ENCODE results near the gene SENP6.
"Not testable (repeated sequence)": the region's sequence is repeated elsewhere in the genome, so short reads cannot be mapped to it uniquely, and the experiment has no call there.

Gene SENP6

DNA sequence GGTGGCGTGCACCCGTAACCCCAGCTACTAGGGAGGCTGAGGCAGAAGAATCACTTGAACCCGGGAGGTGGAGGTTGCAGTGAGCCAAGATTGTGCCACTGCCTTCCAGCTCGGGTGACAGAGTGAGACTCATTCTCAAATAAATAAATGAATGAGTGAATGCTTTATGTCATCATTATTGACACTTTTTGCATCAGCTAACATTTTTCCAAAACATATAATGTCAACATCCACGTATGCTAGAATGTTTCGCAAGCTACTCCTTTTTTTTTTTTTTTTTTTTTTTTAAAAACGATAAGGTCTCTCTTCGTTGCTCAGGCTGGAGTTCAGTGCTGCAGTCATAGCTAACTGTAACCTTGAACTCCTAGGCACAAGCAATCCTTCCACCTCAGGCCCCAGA, 72.2 kb downstream of the SENP6 start:
- no peak for DNase-seq

DNA sequence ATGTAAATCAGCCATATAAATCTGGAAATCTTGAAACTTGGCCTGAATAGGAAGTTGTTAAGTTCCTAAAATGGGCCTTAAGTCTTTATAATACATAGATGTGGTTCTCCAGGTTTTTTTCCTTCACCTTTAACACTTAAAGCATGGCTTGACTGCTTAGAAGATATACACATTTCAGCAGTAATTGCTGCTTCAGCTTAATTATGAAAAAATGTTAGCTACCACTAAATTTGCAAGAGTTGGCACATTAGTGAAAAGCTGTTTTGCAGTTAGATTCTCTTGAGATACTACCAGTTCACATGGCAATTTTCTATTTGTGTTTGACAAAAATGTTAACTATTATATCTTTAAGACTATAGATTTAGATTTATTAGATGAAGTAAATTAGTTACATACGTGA, 74.7 kb downstream of the SENP6 start:
- DNase-seq = no peak

- DNase-seq = not testable (repeated sequence)
Observed at GRCh38 chr6:75682548-75682947, 80.9 kb downstream of the SENP6 start.

DNA sequence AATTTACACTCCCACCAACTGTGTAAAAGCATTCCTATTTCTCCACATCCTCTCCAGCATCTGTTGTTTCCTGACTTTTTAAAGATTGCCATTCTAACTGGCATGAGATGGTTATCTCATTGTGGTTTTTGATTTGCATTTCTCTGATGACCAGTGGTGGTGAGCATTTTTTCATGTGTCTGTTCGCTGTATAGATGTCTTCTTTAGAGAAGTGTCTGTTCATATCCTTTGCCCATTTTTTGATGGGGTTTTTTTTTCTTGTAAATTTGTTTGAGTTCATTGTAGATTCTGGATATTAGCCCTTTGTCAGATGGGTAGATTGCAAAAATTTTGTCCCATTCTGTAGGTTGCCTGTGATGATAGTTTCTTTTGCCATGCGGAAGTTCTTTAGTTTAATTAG, 81.3 kb downstream of the SENP6 start:
- not testable (repeated sequence) for DNase-seq

DNA sequence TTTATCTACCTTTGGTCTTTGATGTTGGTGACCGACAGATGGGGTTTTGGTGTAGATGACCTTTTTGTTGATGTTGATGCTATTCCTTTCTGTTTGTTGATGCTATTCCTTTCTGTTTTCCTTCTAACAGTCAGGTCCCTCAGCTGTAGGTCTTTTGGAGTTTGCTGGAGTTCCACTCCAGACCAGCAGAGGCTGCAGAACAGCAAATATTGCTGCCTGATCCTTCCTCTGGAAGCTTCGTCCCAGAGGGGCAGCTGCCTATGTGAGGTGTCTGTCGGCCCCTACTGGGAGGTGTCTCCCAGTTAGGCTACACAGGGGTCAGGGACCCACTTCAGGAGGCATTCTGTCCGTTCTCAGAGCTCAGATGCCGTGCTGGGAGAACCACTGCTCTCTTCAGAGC, 85.9 kb downstream of the SENP6 start:
- DNase-seq = not testable (repeated sequence)

DNA sequence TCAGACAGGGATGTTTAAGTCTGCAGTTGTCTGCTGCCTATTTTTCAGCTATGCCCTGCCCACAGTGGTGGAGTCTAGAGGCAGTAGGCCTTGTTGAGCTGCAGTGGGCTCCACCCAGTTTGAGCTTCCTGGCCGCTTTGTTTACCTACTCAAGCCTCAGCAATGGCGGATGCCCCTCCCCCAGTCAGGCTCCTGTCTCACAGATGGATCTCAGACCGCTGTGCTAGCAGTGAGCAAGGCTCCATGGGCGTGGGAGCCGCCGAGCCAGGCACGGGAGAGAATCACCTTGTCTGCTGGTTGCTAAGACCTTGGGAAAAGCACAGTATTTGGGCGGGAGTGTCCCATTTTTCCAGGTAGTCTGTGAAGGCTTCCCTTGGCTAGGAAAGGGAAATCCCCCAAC, 86.3 kb downstream of the SENP6 start:
- not testable (repeated sequence) for DNase-seq

GRCh38 chr6:75689576-75689975, 87.9 kb downstream of the SENP6 start:
- DNase-seq = no peak

- no peak for DNase-seq
Observed at GRCh38 chr6:75691012-75691411, 89.3 kb downstream of the SENP6 start.

- DNase-seq = no peak
Observed at GRCh38 chr6:75693534-75693933, 91.9 kb downstream of the SENP6 start.

- no peak for DNase-seq
Observed at GRCh38 chr6:75694406-75694805, 92.7 kb downstream of the SENP6 start.

GRCh38 chr6:75708334-75708733, 106.7 kb downstream of the SENP6 start:
- not testable (repeated sequence) for DNase-seq

GRCh38 chr6:75711173-75711572, 109.5 kb downstream of the SENP6 start:
- DNase-seq = no peak

- no peak for DNase-seq
Observed at GRCh38 chr6:75719133-75719532, 117.5 kb downstream of the SENP6 start.

DNA sequence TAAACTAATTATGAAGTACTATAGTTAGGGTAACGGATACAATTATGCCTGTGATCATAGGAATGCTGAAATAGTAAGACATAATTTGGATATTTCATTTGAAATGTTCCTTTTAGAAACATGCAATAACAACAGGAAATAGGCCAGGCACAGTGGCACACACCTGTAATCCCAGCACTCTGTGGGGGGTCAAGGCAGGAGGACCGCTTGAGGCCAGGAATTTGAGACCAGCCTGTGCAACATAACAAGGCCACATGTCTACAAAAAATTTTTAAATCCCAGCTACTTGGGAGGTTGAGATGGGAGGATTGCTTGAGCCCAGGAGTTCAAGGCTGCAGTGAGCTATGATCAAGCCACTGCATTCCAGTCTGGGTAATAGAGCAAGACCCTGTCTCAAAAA, 121.7 kb downstream of the SENP6 start:
- DNase-seq = no peak

GRCh38 chr6:75727206-75727605, 125.5 kb downstream of the SENP6 start:
- no peak for DNase-seq

- not testable (repeated sequence) for DNase-seq
Observed at GRCh38 chr6:75731029-75731428, 129.3 kb downstream of the SENP6 start.

- DNase-seq = no peak
Observed at GRCh38 chr6:75735491-75736186, 134.0 kb downstream of the SENP6 start.

GRCh38 chr6:75743971-75744370, 142.3 kb downstream of the SENP6 start:
- DNase-seq = no peak

GRCh38 chr6:75745404-75745803, 143.7 kb downstream of the SENP6 start:
- DNase-seq = no peak

- DNase-seq = no peak
Observed at GRCh38 chr6:75746221-75746620, 144.5 kb downstream of the SENP6 start.

- no peak for DNase-seq
Observed at GRCh38 chr6:75747152-75747992, 145.7 kb downstream of the SENP6 start.

DNA sequence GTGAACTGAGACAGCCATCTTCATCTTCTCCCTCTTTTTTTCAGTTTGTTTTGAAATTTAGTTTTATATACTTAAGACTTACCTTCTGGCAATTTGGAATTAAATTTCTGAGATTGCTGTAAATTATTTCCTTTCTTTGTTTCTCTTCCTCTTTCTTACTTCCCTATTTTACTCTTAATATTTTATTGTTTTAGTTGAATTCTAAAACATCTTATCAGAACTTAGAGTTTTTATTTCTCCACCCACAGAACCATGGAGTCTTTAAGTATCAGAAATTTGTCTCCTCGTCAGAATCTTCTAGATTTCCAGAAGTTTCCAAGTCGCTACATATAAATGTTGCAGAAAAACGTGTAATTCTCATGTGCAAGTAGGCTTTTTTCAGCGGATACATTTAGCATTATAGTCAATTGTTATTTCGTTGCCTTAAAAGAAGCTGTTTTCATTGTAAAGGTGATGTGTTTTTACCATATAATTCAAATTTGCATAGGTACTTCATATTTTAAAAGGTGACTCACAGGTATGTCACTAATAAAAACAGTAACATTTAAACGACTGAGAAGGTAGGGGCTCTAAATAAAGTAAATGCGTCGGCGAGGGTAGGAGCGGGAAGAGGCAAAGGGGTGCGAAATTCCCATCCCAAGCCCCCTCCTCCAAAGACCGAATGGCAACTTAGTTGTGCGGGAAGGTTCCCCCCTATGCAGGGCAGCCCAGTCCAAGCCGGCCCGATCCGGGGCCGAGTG, 146.5 kb downstream of the SENP6 start:
- no peak for DNase-seq

GRCh38 chr6:75748743-75749538, 147.3 kb downstream of the SENP6 start, which contains the start of gene MYO6:
MYO6 (plus strand) TSS chr6:75749239; CDS start chr6:75817548, 68,309 bp downstream.
- DNase-seq = peak; percentile 30
